Measurements from ENCODE around the gene CRPPA.

DNA sequence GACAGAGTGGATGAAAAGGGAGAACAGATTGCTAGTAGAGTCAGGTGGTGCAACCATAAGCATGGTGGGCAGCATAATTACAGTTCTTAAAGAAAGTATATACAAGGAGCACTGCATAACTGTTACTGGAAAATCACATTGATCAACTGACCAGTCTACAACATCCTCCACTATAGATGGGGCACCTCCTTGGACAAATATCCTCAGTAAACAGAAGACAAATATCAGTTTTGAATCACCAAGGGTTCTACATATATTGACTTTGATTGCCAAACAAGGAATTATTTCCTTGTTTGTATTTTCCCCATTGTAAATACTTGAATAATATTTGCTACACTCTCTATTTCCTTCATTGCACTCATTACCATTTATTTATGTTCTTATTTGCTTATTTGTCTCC is 17.6 kb upstream of the CRPPA start:
- TF ChIP-seq, protein P1, sequence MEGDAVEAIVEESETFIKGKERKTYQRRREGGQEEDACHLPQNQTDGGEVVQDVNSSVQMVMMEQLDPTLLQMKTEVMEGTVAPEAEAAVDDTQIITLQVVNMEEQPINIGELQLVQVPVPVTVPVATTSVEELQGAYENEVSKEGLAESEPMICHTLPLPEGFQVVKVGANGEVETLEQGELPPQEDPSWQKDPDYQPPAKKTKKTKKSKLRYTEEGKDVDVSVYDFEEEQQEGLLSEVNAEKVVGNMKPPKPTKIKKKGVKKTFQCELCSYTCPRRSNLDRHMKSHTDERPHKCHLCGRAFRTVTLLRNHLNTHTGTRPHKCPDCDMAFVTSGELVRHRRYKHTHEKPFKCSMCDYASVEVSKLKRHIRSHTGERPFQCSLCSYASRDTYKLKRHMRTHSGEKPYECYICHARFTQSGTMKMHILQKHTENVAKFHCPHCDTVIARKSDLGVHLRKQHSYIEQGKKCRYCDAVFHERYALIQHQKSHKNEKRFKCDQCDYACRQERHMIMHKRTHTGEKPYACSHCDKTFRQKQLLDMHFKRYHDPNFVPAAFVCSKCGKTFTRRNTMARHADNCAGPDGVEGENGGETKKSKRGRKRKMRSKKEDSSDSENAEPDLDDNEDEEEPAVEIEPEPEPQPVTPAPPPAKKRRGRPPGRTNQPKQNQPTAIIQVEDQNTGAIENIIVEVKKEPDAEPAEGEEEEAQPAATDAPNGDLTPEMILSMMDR (IDR thresholded peaks at IDR 0.05): no peak
- TF ChIP-seq POLR2A (IDR thresholded peaks at IDR 0.05): no peak
